Measurements from ENCODE around the gene TTC28.

TTC28 gene

GRCh38 chr22:28054819-28055208, 624.8 kb downstream of the TTC28 start:
- H3K27ac ChIP-seq (ENCODE audit: low read depth, low read length): no peak overlapping the region
- TF ChIP-seq CTCF (IDR thresholded peaks at IDR 0.05; ENCODE audit: insufficient read depth, low read length, poor library complexity, severe bottlenecking): no peak
- TF ChIP-seq EZH2phosphoT487 (conservative IDR thresholded peaks at IDR 0.05; ENCODE audit: low read length): no peak
- H4K20me1 ChIP-seq (ENCODE audit: low read depth, low read length): no peaks in the 10 kb centered on the region
- H3K4me3 ChIP-seq (ENCODE audit: insufficient read depth, low read length, poor library complexity, severe bottlenecking): no peak overlapping the region
- no peaks in the 10 kb centered on the region for H3F3A ChIP-seq (ENCODE audit: insufficient read depth)
- H3K27me3 ChIP-seq (ENCODE audit: low read length): no peaks in the 10 kb centered on the region
- H3K9me3 ChIP-seq (ENCODE audit: insufficient read depth, low read length): no peaks in the 10 kb centered on the region
- H2AFZ ChIP-seq (ENCODE audit: low read depth, low read length, severe bottlenecking): no peak overlapping the region
- H3K79me2 ChIP-seq (ENCODE audit: insufficient read depth, low read length): no peaks in the 10 kb centered on the region
- no peaks in the 10 kb centered on the region for H3K9me2 ChIP-seq (replicated peaks; ENCODE audit: insufficient read depth, low read length)
- no peak overlapping the region for H3K4me2 ChIP-seq (ENCODE audit: low read depth, low read length, poor library complexity, severe bottlenecking)
- no peaks in the 10 kb centered on the region for H3K36me3 ChIP-seq (ENCODE audit: low read length)
- no peak overlapping the region for H3K9ac ChIP-seq (ENCODE audit: low read length)

GRCh38 chr22:28053896-28054818, 625.5 kb downstream of the TTC28 start:
- Histone ChIP-seq H3K27me3 (ENCODE audit: low read length) (no peaks in the 10 kb centered on the region), H3K9ac (ENCODE audit: low read length) (no peak overlapping the region), H3K36me3 (ENCODE audit: low read length) (no peaks in the 10 kb centered on the region), H3K9me2 (replicated peaks; ENCODE audit: insufficient read depth, low read length) (no peaks in the 10 kb centered on the region), H3K4me3 (ENCODE audit: insufficient read depth, low read length, poor library complexity, severe bottlenecking) (no peak overlapping the region), H3K9me3 (ENCODE audit: insufficient read depth, low read length) (no peaks in the 10 kb centered on the region), H3K4me2 (ENCODE audit: low read depth, low read length, poor library complexity, severe bottlenecking) (no peak overlapping the region), H3K79me2 (ENCODE audit: insufficient read depth, low read length) (no peaks in the 10 kb centered on the region), H3K27ac (ENCODE audit: low read depth, low read length) (no peak overlapping the region), H2AFZ (ENCODE audit: low read depth, low read length, severe bottlenecking) (no peak overlapping the region), H4K20me1 (ENCODE audit: low read depth, low read length) (no peaks in the 10 kb centered on the region), H3F3A (ENCODE audit: insufficient read depth) (no peaks in the 10 kb centered on the region)
- no peak for TF ChIP-seq CTCF (IDR thresholded peaks at IDR 0.05; ENCODE audit: insufficient read depth, low read length, poor library complexity, severe bottlenecking)
- TF ChIP-seq EZH2phosphoT487 (conservative IDR thresholded peaks at IDR 0.05; ENCODE audit: low read length): no peak

- H4K20me1 ChIP-seq (ENCODE audit: low read depth, low read length): no peaks in the 10 kb centered on the region
- no peaks in the 10 kb centered on the region for H3F3A ChIP-seq (ENCODE audit: insufficient read depth)
- H3K36me3 ChIP-seq (ENCODE audit: low read length): no peaks in the 10 kb centered on the region
- H3K27me3 ChIP-seq (ENCODE audit: low read length): no peaks in the 10 kb centered on the region
- no peak overlapping the region for H2AFZ ChIP-seq (ENCODE audit: low read depth, low read length, severe bottlenecking)
- H3K9me2 ChIP-seq (replicated peaks; ENCODE audit: insufficient read depth, low read length): no peaks in the 10 kb centered on the region
- no peaks in the 10 kb centered on the region for H3K79me2 ChIP-seq (ENCODE audit: insufficient read depth, low read length)
- no peak overlapping the region for H3K4me2 ChIP-seq (ENCODE audit: low read depth, low read length, poor library complexity, severe bottlenecking)
- H3K9ac ChIP-seq (ENCODE audit: low read length): no peak overlapping the region
- no peak overlapping the region for H3K4me3 ChIP-seq (ENCODE audit: insufficient read depth, low read length, poor library complexity, severe bottlenecking)
- no peaks in the 10 kb centered on the region for H3K9me3 ChIP-seq (ENCODE audit: insufficient read depth, low read length)
- TF ChIP-seq CTCF (IDR thresholded peaks at IDR 0.05; ENCODE audit: insufficient read depth, low read length, poor library complexity, severe bottlenecking): no peak
- no peak for TF ChIP-seq EZH2phosphoT487 (conservative IDR thresholded peaks at IDR 0.05; ENCODE audit: low read length)
- H3K27ac ChIP-seq (ENCODE audit: low read depth, low read length): no peak overlapping the region
Measured at GRCh38 chr22:28052825-28053269, 626.8 kb downstream of the TTC28 start.

Data from SU-DHL-6 (cell line).